GM21723 (cell line): Measurements from ENCODE around the gene AURKB.
A peak's percentile ranks its signal among the peaks of the same experiment; 100 is the strongest.
"Not testable (repeated sequence)": the region's sequence is repeated elsewhere in the genome, so short reads cannot be mapped to it uniquely, and the experiment has no call there.

Experiments used
- ATAC-seq: cut with Tn5 transposase; IDR thresholded peaks from one replicate; pipeline ENCODE4 v1.9.1; 2021; ENCODE audit warnings: mild to moderate bottlenecking, moderate library complexity; ENCODE audit not compliant: unreplicated experiment

The AURKB gene

GRCh38 chr17:8225813-8226535 lies 15.6 kb upstream of the AURKB start:
- no peak for ATAC-seq

GRCh38 chr17:8224891-8225812 lies 14.8 kb upstream of the AURKB start:
- ATAC-seq, result no peak

GRCh38 chr17:8223356-8224126 lies 13.2 kb upstream of the AURKB start:
- ATAC-seq, result peak; percentile 5

GRCh38 chr17:8222630-8223355 lies 12.4 kb upstream of the AURKB start:
- ATAC-seq, result peak; percentile 35

- peak; percentile 29 for ATAC-seq
Observed at GRCh38 chr17:8222380-8222629, 11.9 kb upstream of the AURKB start.

- peak; percentile 45 for ATAC-seq
Observed at GRCh38 chr17:8221663-8222379, 11.4 kb upstream of the AURKB start.

- ATAC-seq, result peak; percentile 23
Observed at GRCh38 chr17:8220783-8221662, 10.6 kb upstream of the AURKB start.

GRCh38 chr17:8214000-8214399 lies 3.6 kb upstream of the AURKB start:
- not testable (repeated sequence) for ATAC-seq

- no peak for ATAC-seq
Observed at GRCh38 chr17:8212312-8213180, 2.2 kb upstream of the AURKB start.

GRCh38 chr17:8210761-8211458 lies 535 bp upstream of the AURKB start:
- no peak for ATAC-seq

GRCh38 chr17:8206536-8206935 lies 3.8 kb downstream of the AURKB start:
- ATAC-seq, result no peak

- ATAC-seq, result no peak
Observed at GRCh38 chr17:8204761-8205555, 5.4 kb downstream of the AURKB start.

GRCh38 chr17:8192070-8192815 lies 18.1 kb downstream of the AURKB start:
- no peak for ATAC-seq

GRCh38 chr17:8190506-8190905 lies 19.9 kb downstream of the AURKB start:
- no peak for ATAC-seq

GRCh38 chr17:8189711-8190477 lies 20.5 kb downstream of the AURKB start, which contains the start of gene BORCS6:
Gene BORCS6 (minus strand): TSS chr17:8190180. CDS start chr17:8190140, 40 bp downstream.
- ATAC-seq, result peak; percentile 44
